Mesenchymal stem cell (in vitro differentiated cells and primary cell): Measurements from ENCODE around the gene TMEFF1.
"Not testable (repeated sequence)": the region's sequence is repeated elsewhere in the genome, so short reads cannot be mapped to it uniquely, and the experiment has no call there.

Experiments used
- DNase-seq: peaks from one replicate; pipeline ENCODE4 v3.0.0-alpha.2; 2013
- H2AFZ ChIP-seq: one replicate; pipeline ENCODE4 v1.6.1; 2013; ENCODE audit warnings: low read depth, mild to moderate bottlenecking, control low read depth, inconsistent platforms, low read length, moderate library complexity
- H2AK5ac ChIP-seq: 2 replicates; pipeline ENCODE4 v1.6.1; 2013; ENCODE audit warnings: low read length, moderate library complexity, mild to moderate bottlenecking, inconsistent platforms; ENCODE audit not compliant: severe bottlenecking
- H2BK120ac ChIP-seq: one replicate; pipeline ENCODE4 v1.6.1; 2013; ENCODE audit warnings: low read depth, mild to moderate bottlenecking, inconsistent platforms, low read length, moderate library complexity
- H2BK12ac ChIP-seq, 2 experiments: one replicate each; pipeline ENCODE4 v1.6.1; 2013; ENCODE audit warnings: inconsistent platforms in 2 of 2, low read length in 2 of 2, mild to moderate bottlenecking in 2 of 2, moderate library complexity in 2 of 2, control low read depth in 1 of 2
- H2BK15ac ChIP-seq: one replicate; pipeline ENCODE4 v1.6.1; 2013; ENCODE audit warnings: mild to moderate bottlenecking, low read depth, inconsistent platforms; ENCODE audit not compliant: poor library complexity, severe bottlenecking
- H2BK5ac ChIP-seq: 2 replicates; pipeline ENCODE4 v1.6.1; 2013; ENCODE audit warnings: low read depth, mild to moderate bottlenecking, low read length, control low read depth, inconsistent platforms; ENCODE audit not compliant: poor library complexity, severe bottlenecking
- H3K14ac ChIP-seq, 2 experiments: one replicate each; pipeline ENCODE4 v1.6.1; 2013; ENCODE audit warnings: inconsistent platforms in 2 of 2, low read length in 2 of 2, control low read depth in 1 of 2, mild to moderate bottlenecking in 1 of 2, moderate library complexity in 1 of 2
- H3K18ac ChIP-seq, 2 experiments: one replicate each; pipeline ENCODE4 v1.6.1; 2013; ENCODE audit warnings: inconsistent platforms in 2 of 2, low read length in 2 of 2, control low read depth in 1 of 2, low read depth in 1 of 2, mild to moderate bottlenecking in 1 of 2
- H3K23ac ChIP-seq, 2 experiments: one replicate each; pipeline ENCODE4 v1.6.1; 2013; ENCODE audit warnings: inconsistent platforms in 2 of 2, low read length in 2 of 2, mild to moderate bottlenecking in 2 of 2, moderate library complexity in 2 of 2, control low read depth in 1 of 2
- H3K27ac ChIP-seq: 2 replicates; pipeline ENCODE4 v1.5.1; 2013; ENCODE audit warnings: mild to moderate bottlenecking, moderate library complexity, low read length, control low read depth, inconsistent platforms; ENCODE audit not compliant: poor library complexity, severe bottlenecking
- H3K27me3 ChIP-seq, 2 experiments: 2 replicates each; pipeline versions ENCODE4 v1.6.1 to v1.7.0; 2013; ENCODE audit warnings: low read length in 2 of 2, mild to moderate bottlenecking in 2 of 2, moderate library complexity in 2 of 2, control low read depth in 1 of 2, inconsistent platforms in 1 of 2; ENCODE audit not compliant: control insufficient read depth in 1 of 2, insufficient read depth in 1 of 2
- H3K36me3 ChIP-seq, 2 experiments: 2 replicates each; pipeline versions ENCODE4 v1.6.1 to v1.7.0; 2013; ENCODE audit warnings: low read length in 2 of 2, control low read depth in 1 of 2, inconsistent platforms in 1 of 2, low read depth in 1 of 2, mild to moderate bottlenecking in 1 of 2; ENCODE audit not compliant: insufficient read depth in 2 of 2, control insufficient read depth in 1 of 2
- H3K4ac ChIP-seq, 2 experiments: one replicate each; pipeline ENCODE4 v1.6.1; 2013; ENCODE audit warnings: inconsistent platforms in 2 of 2, low read length in 2 of 2, mild to moderate bottlenecking in 2 of 2, moderate library complexity in 2 of 2, control low read depth in 1 of 2, low read depth in 1 of 2
- H3K4me1 ChIP-seq: 2 replicates; pipeline ENCODE4 v1.6.1; 2013; ENCODE audit warnings: low read depth, low read length, control low read depth; ENCODE audit not compliant: control insufficient read depth, insufficient read depth
- H3K4me2 ChIP-seq: 2 replicates; pipeline ENCODE4 v1.6.1; 2013; ENCODE audit warnings: low read length, mild to moderate bottlenecking, inconsistent platforms; ENCODE audit not compliant: poor library complexity, severe bottlenecking
- H3K4me3 ChIP-seq, 2 experiments: 2 replicates each; pipeline versions ENCODE4 v1.5.1 to v1.7.0; 2013; ENCODE audit warnings: low read length in 2 of 2, mild to moderate bottlenecking in 2 of 2, control low read depth in 1 of 2, low read depth in 1 of 2; ENCODE audit not compliant: insufficient read depth in 1 of 2
- H3K79me1 ChIP-seq: replicated peaks from 2 replicates; pipeline ENCODE4 v1.6.1; 2013; ENCODE audit warnings: mild to moderate bottlenecking, control low read depth, low read length, inconsistent platforms; ENCODE audit not compliant: poor library complexity, severe bottlenecking
- H3K9ac ChIP-seq: 2 replicates; pipeline ENCODE4 v1.7.0; 2013; ENCODE audit warnings: mild to moderate bottlenecking, low read length, moderate library complexity
- H3K9me3 ChIP-seq: 2 replicates; pipeline ENCODE4 v1.7.0; 2013; ENCODE audit warnings: mild to moderate bottlenecking, low read length; ENCODE audit not compliant: control insufficient read depth
- H4K8ac ChIP-seq: one replicate; pipeline ENCODE4 v1.6.1; 2013; ENCODE audit warnings: inconsistent platforms, mild to moderate bottlenecking, low read length, moderate library complexity
- H4K91ac ChIP-seq: one replicate; pipeline ENCODE4 v1.6.1; 2013; ENCODE audit warnings: mild to moderate bottlenecking, low read length, inconsistent platforms
- WGBS: methylation state at CpG from one replicate; pipeline ENCODE4 v1.1.7; 2013; ENCODE audit warnings: mixed read lengths; 5-methylcytosine and 5-hydroxymethylcytosine counted together

The TMEFF1 gene

DNA sequence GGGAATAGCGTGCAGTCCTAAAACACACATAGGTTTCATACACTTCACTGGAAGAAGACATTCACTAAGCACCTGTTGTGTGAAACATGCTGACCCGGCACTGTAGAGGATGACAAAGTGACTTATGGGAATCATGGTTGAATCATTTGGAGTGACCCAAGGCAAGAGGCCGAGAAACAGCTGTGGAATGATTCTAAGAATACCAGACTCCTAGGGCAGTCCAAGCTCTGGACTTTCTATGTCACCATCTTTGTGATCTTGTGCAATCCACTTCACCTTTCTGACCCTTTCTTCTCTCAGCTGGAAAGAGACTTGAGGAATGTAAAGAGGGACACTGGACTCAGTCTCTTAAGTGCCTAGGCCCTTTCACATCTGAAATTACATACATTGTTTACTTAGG, 32.9 kb upstream of the TMEFF1 start:
- no peak overlapping the region for H3K4me2 ChIP-seq
- H2BK120ac ChIP-seq: no peak overlapping the region
- no peaks in the 10 kb centered on the region for H3K27me3 ChIP-seq
- no peak overlapping the region for H2AFZ ChIP-seq
- peaks cover 13 to 45% of the 10 kb centered on the region in 2 experiments for H3K36me3 ChIP-seq
- 29% methylated on average over 2 of the region's 3 CpGs for WGBS
- no peak overlapping the region for H4K91ac ChIP-seq
- H3K27ac ChIP-seq: peak overlapping the region; percentile 53
- H3K9me3 ChIP-seq: no peaks in the 10 kb centered on the region
- H3K4ac ChIP-seq: no peak overlapping the region
- no peak overlapping the region for H3K4me3 ChIP-seq
- H3K79me1 ChIP-seq: peaks cover 12% of the 10 kb centered on the region
- no peak overlapping the region for H3K23ac ChIP-seq
- DNase-seq: peak; percentile 92
- H3K9ac ChIP-seq: no peak overlapping the region
- H3K18ac ChIP-seq: no peak overlapping the region
- no peak overlapping the region for H4K8ac ChIP-seq
- H2BK15ac ChIP-seq: no peak overlapping the region
- no peak overlapping the region for H2BK5ac ChIP-seq
- no peak overlapping the region for H2BK12ac ChIP-seq
- no peak overlapping the region for H2AK5ac ChIP-seq
- no peak overlapping the region for H3K14ac ChIP-seq
- peaks cover 17% of the 10 kb centered on the region for H3K4me1 ChIP-seq

DNA sequence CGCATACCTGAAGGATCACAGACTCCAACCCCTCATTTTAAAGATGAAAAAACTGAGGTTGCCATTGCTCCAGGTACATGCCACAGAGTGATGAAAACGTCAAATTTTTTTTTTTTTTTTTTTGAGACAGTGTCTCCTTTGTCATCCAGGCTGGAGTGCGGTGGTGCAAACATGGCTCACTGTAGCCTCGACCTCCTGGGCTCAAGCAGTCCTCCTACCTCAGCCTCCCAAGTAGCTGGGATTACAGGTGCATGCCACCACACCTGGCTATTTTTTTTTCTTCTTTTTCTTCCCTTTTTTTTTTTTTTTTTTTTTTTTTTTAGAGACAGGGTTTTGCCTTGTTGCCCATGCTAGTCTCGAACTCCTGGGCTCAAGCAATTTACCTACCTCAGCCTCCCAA, 32.5 kb upstream of the TMEFF1 start:
- not testable (repeated sequence) for H2AK5ac ChIP-seq, H3K4ac ChIP-seq, H3K14ac ChIP-seq, H4K91ac ChIP-seq, H3K9ac ChIP-seq, H2AFZ ChIP-seq, H2BK120ac ChIP-seq, H3K9me3 ChIP-seq, H2BK12ac ChIP-seq, H3K23ac ChIP-seq, H4K8ac ChIP-seq, H3K4me3 ChIP-seq, H2BK5ac ChIP-seq, H3K4me2 ChIP-seq, H2BK15ac ChIP-seq, H3K27me3 ChIP-seq, DNase-seq, H3K18ac ChIP-seq
- Histone ChIP-seq H3K79me1 (peaks cover 13% of the 10 kb centered on the region), H3K4me1 (peaks cover 16% of the 10 kb centered on the region), H3K36me3 (peaks cover 12 to 49% of the 10 kb centered on the region in 2 experiments), H3K27ac (peak overlapping the region; percentile 53)
- WGBS: 82% methylated on average over 4 of the region's 5 CpGs

DNA sequence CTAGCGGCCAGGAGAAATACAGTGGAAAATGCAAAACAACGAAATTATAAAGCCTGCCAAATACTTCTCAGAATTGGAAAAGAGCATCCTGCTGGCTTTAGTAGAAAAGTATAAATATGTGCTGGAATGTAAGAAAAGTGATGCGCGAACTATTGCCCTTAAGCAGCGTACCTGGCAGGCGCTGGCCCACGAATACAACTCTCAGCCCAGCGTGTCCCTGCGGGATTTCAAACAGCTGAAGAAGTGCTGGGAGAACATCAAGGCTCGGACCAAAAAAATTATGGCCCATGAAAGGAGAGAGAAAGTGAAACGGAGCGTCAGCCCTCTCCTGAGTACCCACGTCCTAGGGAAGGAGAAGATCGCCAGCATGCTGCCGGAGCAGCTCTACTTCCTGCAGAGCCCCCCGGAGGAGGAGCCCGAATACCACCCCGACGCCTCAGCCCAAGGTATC, 31.0 kb upstream of the TMEFF1 start:
- H2BK120ac ChIP-seq: no peak overlapping the region
- no peak overlapping the region for H3K23ac ChIP-seq
- no peak overlapping the region for H2BK5ac ChIP-seq
- H3K4me3 ChIP-seq: peak overlapping the region in 1 of 2 experiments; percentile 63
- H3K4me2 ChIP-seq: no peak overlapping the region
- H2AK5ac ChIP-seq: peak overlapping the region; percentile 58
- no peak overlapping the region for H2AFZ ChIP-seq
- no peak overlapping the region for H2BK15ac ChIP-seq
- H3K18ac ChIP-seq: no peak overlapping the region
- H3K27ac ChIP-seq: peak overlapping the region; percentile 31
- H3K4ac ChIP-seq: no peak overlapping the region
- H3K4me1 ChIP-seq: peaks cover 10% of the 10 kb centered on the region
- no peak overlapping the region for H4K8ac ChIP-seq
- no peak overlapping the region for H4K91ac ChIP-seq
- H3K36me3 ChIP-seq: peaks cover 14 to 56% of the 10 kb centered on the region in 2 experiments
- peaks cover 20% of the 10 kb centered on the region for H3K79me1 ChIP-seq
- peak overlapping the region; percentile 61 for H3K9ac ChIP-seq
- WGBS: 96% methylated on average over 19 of the region's 19 CpGs
- no peaks in the 10 kb centered on the region for H3K27me3 ChIP-seq
- H3K14ac ChIP-seq: no peak overlapping the region
- H2BK12ac ChIP-seq: no peak overlapping the region
- no peaks in the 10 kb centered on the region for H3K9me3 ChIP-seq
- DNase-seq: no peak

DNA sequence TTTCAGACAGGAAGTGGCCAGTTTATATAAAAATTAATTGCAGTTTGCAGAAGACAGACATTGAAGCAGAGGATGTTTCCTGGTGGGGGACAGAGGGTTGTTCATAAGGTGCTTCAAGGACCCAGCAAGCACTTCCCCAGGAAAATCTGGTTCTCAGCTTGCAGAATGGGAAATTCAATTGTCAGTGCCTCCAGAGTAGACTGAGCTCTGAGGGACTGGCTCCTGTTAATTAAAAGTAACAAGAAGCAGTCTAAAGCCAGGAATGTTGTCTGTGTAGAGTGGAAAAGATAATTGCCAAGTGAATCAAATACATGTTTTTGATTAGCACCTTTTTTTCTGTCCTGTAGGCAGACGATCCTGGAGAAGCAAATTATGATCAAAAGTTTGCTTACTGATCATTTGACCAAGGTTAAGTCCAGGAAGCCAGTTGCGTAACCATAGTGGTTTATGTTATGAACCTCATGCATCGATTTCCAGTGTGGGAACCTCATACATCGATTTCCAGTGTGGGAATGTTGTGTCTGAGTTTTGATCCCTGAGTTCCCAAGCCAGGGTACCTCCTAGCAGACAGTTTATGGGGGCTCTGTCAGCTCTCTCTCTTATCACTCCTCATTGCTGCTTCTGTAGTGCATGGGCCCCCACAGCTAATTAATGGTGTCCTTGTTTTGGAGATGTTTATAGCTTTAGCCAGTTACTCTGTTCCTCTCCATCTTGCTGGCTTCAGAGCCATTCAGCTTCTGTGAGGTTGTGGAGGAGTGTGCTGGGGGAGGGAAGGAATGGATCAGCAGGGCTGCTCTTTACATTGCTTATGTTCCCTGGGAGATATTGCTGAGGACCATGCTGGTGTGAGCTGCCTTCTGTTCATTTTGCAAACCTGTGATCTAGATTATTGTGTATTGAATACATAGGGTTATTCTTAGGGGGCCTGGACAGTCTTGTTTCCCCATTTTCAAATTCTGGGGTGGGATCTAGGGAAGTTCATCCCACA, 28.9 kb upstream of the TMEFF1 start:
- peak; percentile 69 for DNase-seq
- no peak overlapping the region for H3K4me2 ChIP-seq
- no peak overlapping the region for H3K18ac ChIP-seq
- no peak overlapping the region for H2BK120ac ChIP-seq
- no peak overlapping the region for H3K23ac ChIP-seq
- 67% methylated on average over 4 of the region's 4 CpGs for WGBS
- no peak overlapping the region for H4K91ac ChIP-seq
- H2BK12ac ChIP-seq: no peak overlapping the region
- no peak overlapping the region for H2BK5ac ChIP-seq
- peaks cover 19 to 72% of the 10 kb centered on the region in 2 experiments for H3K36me3 ChIP-seq
- H2AK5ac ChIP-seq: no peak overlapping the region
- H3K4me3 ChIP-seq: no peak overlapping the region
- no peak overlapping the region for H3K4ac ChIP-seq
- H4K8ac ChIP-seq: no peak overlapping the region
- no peaks in the 10 kb centered on the region for H3K27me3 ChIP-seq
- peaks cover 8% of the 10 kb centered on the region for H3K4me1 ChIP-seq
- no peak overlapping the region for H2AFZ ChIP-seq
- H3K14ac ChIP-seq: no peak overlapping the region
- no peaks in the 10 kb centered on the region for H3K9me3 ChIP-seq
- H3K9ac ChIP-seq: no peak overlapping the region
- H2BK15ac ChIP-seq: no peak overlapping the region
- H3K27ac ChIP-seq: no peak overlapping the region
- H3K79me1 ChIP-seq: peaks cover 28% of the 10 kb centered on the region
